ENCODE results near the gene SCNM1.

GRCh38 chr1:151132335-151133017 lies 33.5 kb upstream of the SCNM1 start:
- no peak for TF ChIP-seq CTCF (IDR thresholded peaks at IDR 0.05)
- no peak for TF ChIP-seq POLR2A (IDR thresholded peaks at IDR 0.05)

All from right lobe of liver (tissue), 4 donors.